Right atrium auricular region (tissue), 2 donors: Measurements from ENCODE around the gene N4BP2L1. TPM values are rescaled to one million over a fixed set of nuclear protein-coding genes. Genes with fewer than 3 reads are reported as not detected.

Experiments
- DNase-seq: peaks from one replicate; pipeline ENCODE4 v3.0.0-alpha.2; 2019; ENCODE audit warnings: low spot score
- H3K27ac ChIP-seq, 2 donors: fragments of 200-600 bp; sonication (generic); 1 replicate in 1 of 2; 2 replicates in 1 of 2; pipeline ENCODE4 v1.5.1; 2016 to 2019
- H3K27me3 ChIP-seq, 2 donors: fragments of 200-600 bp; sonication (generic); one replicate each; pipeline versions ENCODE4 v1.5.1 to v1.6.0; 2017 to 2019
- H3K36me3 ChIP-seq: fragments of 200-600 bp; sonication (generic); one replicate; pipeline ENCODE4 v1.5.1; 2016
- H3K4me1 ChIP-seq, 2 donors: fragments of 200-600 bp; sonication (generic); one replicate each; pipeline versions ENCODE4 v1.5.1 to v1.6.0; 2017 to 2019
- H3K4me3 ChIP-seq, 2 donors: fragments of 200-600 bp; sonication (generic); 1 replicate in 1 of 2; 2 replicates in 1 of 2; pipeline ENCODE4 v1.5.1; 2017 to 2019; ENCODE audit warnings: mild to moderate bottlenecking in 1 of 2, moderate library complexity in 1 of 2
- H3K9me3 ChIP-seq, 2 donors: fragments of 200-600 bp; sonication (generic); one replicate each; pipeline ENCODE4 v1.5.1; 2019
- total RNA-seq, 2 donors: library from RNA; depleted of rRNA; stranded (reverse); fragments of >200 nt; gene quantifications; one replicate each; pipeline ENCODE4 v1.1.0, GENCODE V29; 2016
- TF ChIP-seq, protein P1 (sequence below), 2 donors: fragments of 200-600 bp; sonication (generic); IDR thresholded peaks; one replicate each; pipeline ENCODE4 v1.5.1; 2019; ENCODE audit warnings: antibody characterized with exemption in 2 of 2

N4BP2L1 gene
- total RNA-seq, 2 donors from 2014 or later, result 3.4 to 5.7 TPM

DNA sequence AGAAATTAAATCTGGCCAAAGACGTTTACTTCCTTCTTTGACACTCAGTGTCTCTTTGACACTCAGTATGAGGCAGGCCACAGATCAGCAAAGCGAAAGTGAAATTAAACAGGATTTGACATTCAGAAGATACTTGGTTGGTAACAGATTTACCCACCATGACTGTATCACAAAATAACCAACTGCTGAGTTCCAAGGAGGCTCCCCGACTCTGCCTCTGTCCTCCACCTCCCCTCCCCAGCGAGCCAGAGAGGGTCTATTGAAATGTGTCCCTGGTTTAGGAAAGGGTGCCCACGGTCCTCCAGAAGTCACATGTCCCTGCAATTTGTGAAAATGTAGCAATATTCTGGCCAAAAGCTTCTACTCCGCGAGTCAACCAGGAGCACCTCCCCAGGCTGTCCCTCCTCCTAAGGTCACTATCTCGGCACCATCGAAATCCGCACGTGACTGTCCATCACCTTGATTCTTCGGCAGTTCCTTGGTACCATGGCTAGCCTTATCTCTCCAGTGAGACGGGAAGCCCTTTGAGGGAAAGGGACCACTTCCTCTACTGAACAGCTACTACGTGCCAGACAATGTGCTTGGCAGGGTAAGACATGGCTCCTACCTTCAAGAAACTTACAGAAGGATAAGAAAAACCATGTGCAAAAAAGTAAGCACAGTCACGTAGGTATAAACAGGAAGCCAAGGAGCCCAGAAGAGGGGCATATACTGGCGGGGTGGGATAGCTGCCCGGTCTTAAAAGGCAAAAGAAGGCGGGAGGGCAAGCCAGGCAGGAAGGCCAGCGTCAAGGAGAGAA, 1.5 kb downstream of the N4BP2L1 start:
- H3K36me3 ChIP-seq, result no peaks in the 10 kb centered on the region
- H3K27ac ChIP-seq, result peak overlapping the region; percentile 79 to 90
- peaks cover 0 to 19% of the 10 kb centered on the region in 2 donors for H3K4me1 ChIP-seq
- peak overlapping the region; percentile 64 to 74 for H3K4me3 ChIP-seq
- TF ChIP-seq, protein P1, sequence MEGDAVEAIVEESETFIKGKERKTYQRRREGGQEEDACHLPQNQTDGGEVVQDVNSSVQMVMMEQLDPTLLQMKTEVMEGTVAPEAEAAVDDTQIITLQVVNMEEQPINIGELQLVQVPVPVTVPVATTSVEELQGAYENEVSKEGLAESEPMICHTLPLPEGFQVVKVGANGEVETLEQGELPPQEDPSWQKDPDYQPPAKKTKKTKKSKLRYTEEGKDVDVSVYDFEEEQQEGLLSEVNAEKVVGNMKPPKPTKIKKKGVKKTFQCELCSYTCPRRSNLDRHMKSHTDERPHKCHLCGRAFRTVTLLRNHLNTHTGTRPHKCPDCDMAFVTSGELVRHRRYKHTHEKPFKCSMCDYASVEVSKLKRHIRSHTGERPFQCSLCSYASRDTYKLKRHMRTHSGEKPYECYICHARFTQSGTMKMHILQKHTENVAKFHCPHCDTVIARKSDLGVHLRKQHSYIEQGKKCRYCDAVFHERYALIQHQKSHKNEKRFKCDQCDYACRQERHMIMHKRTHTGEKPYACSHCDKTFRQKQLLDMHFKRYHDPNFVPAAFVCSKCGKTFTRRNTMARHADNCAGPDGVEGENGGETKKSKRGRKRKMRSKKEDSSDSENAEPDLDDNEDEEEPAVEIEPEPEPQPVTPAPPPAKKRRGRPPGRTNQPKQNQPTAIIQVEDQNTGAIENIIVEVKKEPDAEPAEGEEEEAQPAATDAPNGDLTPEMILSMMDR (IDR thresholded peaks at IDR 0.05), result no peak
- no peaks in the 10 kb centered on the region for H3K9me3 ChIP-seq
- DNase-seq, result no peak
- H3K27me3 ChIP-seq, result no peaks in the 10 kb centered on the region

DNA sequence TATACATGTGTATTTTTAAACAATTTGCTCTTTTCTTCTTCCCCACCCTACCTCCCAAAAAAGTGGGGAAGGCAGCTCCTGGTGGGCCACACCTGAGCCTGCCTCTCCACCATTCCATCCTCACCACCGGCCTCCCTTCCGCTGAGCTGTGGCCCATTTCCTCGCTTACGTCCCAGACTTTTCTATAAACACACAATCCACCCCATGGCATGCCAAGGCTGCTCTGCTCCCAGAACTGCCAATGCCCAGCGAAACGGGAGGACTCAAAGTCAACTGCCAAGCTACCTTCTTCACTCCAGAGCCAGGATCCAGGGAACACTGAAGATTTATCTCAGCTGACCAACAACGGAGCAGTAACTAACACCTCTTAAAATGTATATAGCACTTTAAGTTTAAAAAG, 2.8 kb downstream of the N4BP2L1 start:
- Histone ChIP-seq H3K9me3 (no peaks in the 10 kb centered on the region), H3K27ac (no peak overlapping the region), H3K4me3 (no peak overlapping the region), H3K27me3 (no peaks in the 10 kb centered on the region), H3K4me1 (peaks cover 0 to 19% of the 10 kb centered on the region in 2 donors), H3K36me3 (no peaks in the 10 kb centered on the region)
- TF ChIP-seq, protein P1 (IDR thresholded peaks at IDR 0.05), result no peak
- no peak for DNase-seq

DNA sequence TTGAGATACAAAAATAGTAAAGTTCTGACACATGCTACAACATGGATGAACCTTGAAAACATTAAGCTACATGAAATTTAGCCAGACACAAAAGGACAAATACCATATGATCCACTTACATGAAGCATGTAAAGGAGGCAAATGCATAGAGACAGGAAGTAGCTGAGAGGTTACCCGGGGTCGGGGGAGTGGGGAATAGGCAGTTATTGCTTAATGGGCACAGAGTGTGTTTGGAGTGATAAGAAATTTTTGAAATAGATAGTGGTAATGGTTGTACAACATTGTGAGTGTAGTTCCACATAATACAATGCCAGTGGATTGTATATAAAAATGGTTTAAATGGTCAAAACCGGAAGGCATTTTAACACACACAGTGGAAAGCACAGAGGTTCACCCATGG, 4.3 kb downstream of the N4BP2L1 start:
- no peaks in the 10 kb centered on the region for H3K9me3 ChIP-seq
- TF ChIP-seq, protein P1 (IDR thresholded peaks at IDR 0.05), result no peak

DNA sequence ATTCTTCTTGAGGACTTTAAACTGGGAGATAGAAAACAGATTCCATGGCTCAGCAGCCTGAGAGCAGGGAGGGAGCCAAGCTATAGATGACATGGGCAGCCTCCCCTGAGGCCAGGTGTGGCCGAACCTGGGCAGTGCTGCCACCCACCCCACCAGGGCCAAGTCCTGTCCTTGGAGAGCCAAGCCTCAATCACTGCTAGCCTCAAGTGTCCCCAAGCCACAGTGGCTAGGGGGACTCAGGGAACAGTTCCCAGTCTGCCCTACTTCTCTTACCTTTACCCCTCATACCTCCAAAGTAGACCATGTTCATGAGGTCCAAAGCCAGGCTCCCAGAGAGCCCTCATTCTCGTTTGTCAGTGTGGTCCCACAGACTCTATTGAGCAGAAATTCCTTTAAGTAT, 8.1 kb downstream of the N4BP2L1 start:
- no peaks in the 10 kb centered on the region for H3K4me1 ChIP-seq
- H3K27me3 ChIP-seq, result no peaks in the 10 kb centered on the region
- DNase-seq, result no peak

More for the DNA sequence above, 4.3 kb downstream of the N4BP2L1 start:
- H3K4me3 ChIP-seq, result no peak overlapping the region
- no peaks in the 10 kb centered on the region for H3K36me3 ChIP-seq
- no peaks in the 10 kb centered on the region for H3K27me3 ChIP-seq
- no peak overlapping the region for H3K27ac ChIP-seq
- DNase-seq, result no peak
- H3K4me1 ChIP-seq, result peaks cover 0 to 14% of the 10 kb centered on the region in 2 donors

DNA sequence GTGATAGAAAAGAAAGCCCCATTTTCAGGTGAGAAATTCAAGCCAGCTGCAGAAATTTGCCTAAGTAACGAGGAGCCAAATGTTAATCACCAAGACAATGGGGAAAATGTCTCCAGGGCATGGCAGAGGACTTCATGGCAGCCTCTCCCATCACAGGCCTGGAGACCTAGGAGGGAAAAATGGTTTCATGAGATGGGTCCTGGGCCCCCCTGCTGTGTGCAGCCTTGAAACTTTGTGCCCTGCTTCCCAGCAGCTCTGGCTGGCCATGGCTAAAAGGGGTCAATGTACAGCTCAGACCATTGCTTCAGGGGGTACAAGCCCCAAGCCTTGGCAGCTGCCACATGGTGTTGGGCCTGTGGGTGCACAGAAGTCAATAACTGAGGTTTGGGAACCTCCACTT, 9.9 kb downstream of the N4BP2L1 start:
- no peak for DNase-seq
- Histone ChIP-seq H3K9me3 (no peaks in the 10 kb centered on the region), H3K27ac (no peak overlapping the region), H3K4me3 (no peak overlapping the region), H3K27me3 (no peaks in the 10 kb centered on the region), H3K36me3 (no peaks in the 10 kb centered on the region), H3K4me1 (no peaks in the 10 kb centered on the region)
- TF ChIP-seq, protein P1 (IDR thresholded peaks at IDR 0.05), result no peak

More for the DNA sequence above, 8.1 kb downstream of the N4BP2L1 start:
- H3K36me3 ChIP-seq, result no peaks in the 10 kb centered on the region
- TF ChIP-seq, protein P1 (IDR thresholded peaks at IDR 0.05), result no peak
- H3K9me3 ChIP-seq, result no peaks in the 10 kb centered on the region
- no peak overlapping the region for H3K4me3 ChIP-seq
- no peak overlapping the region for H3K27ac ChIP-seq
